Left lung (tissue), 10 donors: ENCODE data around the gene EFEMP2. TPM values are rescaled to one million over a fixed set of nuclear protein-coding genes. Genes with fewer than 3 reads are reported as not detected.

ENCODE experiments used
- ATAC-seq: fragments of 200-7000 bp; cut with Tn5 transposase; one replicate; pipeline ENCODE4 v1.9.1; 2020; ENCODE audit warnings: moderate library complexity
- DNase-seq, 4 donors: peaks; one replicate each; pipeline ENCODE4 v3.0.0-alpha.2; 2013 to 2020
- H3K27ac ChIP-seq, 2 donors: fragments of 200-600 bp; sonication (generic) in 1 of 2; one replicate each; pipeline versions ENCODE4 v1.5.0 to v1.8.0; 2020 to 2021
- H3K27me3 ChIP-seq, 2 donors: fragments of 200-600 bp; sonication (generic) in 1 of 2; one replicate each; pipeline versions ENCODE4 v1.5.0 to v1.8.0; 2020 to 2021
- H3K36me3 ChIP-seq, 2 donors: fragments of 200-600 bp; sonication (generic) in 1 of 2; one replicate each; pipeline versions ENCODE4 v1.5.0 to v1.8.0; 2020 to 2021
- H3K4me1 ChIP-seq, 2 donors: fragments of 200-600 bp; one replicate each; pipeline ENCODE4 v1.8.0; 2021
- H3K4me3 ChIP-seq, 2 donors: fragments of 200-600 bp; sonication (generic) in 1 of 2; one replicate each; pipeline versions ENCODE4 v1.5.0 to v1.8.0; 2020 to 2021; ENCODE audit warnings: mild to moderate bottlenecking in 1 of 2
- H3K9me3 ChIP-seq, 2 donors: fragments of 200-600 bp; sonication (generic) in 1 of 2; one replicate each; pipeline versions ENCODE4 v1.5.0 to v1.8.0; 2020 to 2021
- CTCF ChIP-seq, 2 donors: fragments of 200-600 bp; sonication (generic) in 1 of 2; IDR thresholded peaks; one replicate each; pipeline versions ENCODE4 v1.5.0 to v1.8.0; 2021; ENCODE audit warnings: antibody characterized with exemption in 2 of 2
- intact Hi-C, 2 donors: fragments of 100-400 bp; cut with DNase I; formaldehyde crosslinking; loops; one replicate each; pipeline versions ENCODE4 v1.11.2 to v1.14.2; 2022
- polyA plus RNA-seq, 6 donors: library from polyadenylated mRNA; unstranded; fragments of 120-200 nt; gene quantifications; one replicate each; pipeline ENCODE4 v1.2.1, GENCODE V29; 2013; ENCODE audit not compliant: insufficient read length in 6 of 6
- total RNA-seq, 2 donors: library from RNA; stranded (reverse); fragmentation: NEBNext Ultra II Directional; extraction: Animal tissue kit (Norgen Biotek cat#: 25700); gene quantifications; one replicate each; pipeline ENCODE4 v1.2.1, GENCODE V29; 2021
- donor health status: DM: no; HTN: yes; CAD: no.
- donor health status: DM: no; HTN: no; CAD: no.

Gene EFEMP2
- total and polyA plus RNA-seq, 8 donors = 67.6 to 169 (median 144) TPM

- Histone ChIP-seq H3K4me1 (peaks cover 20 to 74% of the 10 kb centered on the region in 2 donors), H3K4me3 (peak within 1 kb of the TSS; percentile 73 to 87), H3K27ac (peak within 1 kb of the TSS; percentile 95 to 97), H3K9me3 (no peaks in the 10 kb centered on the region), H3K27me3 (no peaks in the 10 kb centered on the region), H3K36me3 (peaks cover 0 to 46% of the 10 kb centered on the region in 2 donors)
- peak; percentile 64 to 95 for TF ChIP-seq CTCF (IDR thresholded peaks at IDR 0.05)
- intact Hi-C loops = loop anchor here in 1 of 2 donors (10.0 kb wide), 1 partner anchor 97 kb away; no protein-coding TSS in a partner anchor
- ATAC-seq = peak; percentile 86
- DNase-seq = peak; percentile 96 to 99 (median 98)
Measured at GRCh38 chr11:65888163-65888814, 15.7 kb upstream of the EFEMP2 start, which contains the start of gene FIBP. FIBP (minus strand) TSS chr11:65888471; CDS start chr11:65888418, 53 bp downstream.

GRCh38 chr11:65887723-65888162 lies 15.1 kb upstream of the EFEMP2 start:
- peak overlapping the region; percentile 95 to 97 for H3K27ac ChIP-seq
- no peak for ATAC-seq
- H3K9me3 ChIP-seq = no peaks in the 10 kb centered on the region
- intact Hi-C loops = loop anchor here in 1 of 2 donors (10.0 kb wide), 1 partner anchor 97 kb away; no protein-coding TSS in a partner anchor
- H3K27me3 ChIP-seq = no peaks in the 10 kb centered on the region
- DNase-seq = peak in 2 of 4 donors; percentile 19 to 86
- peaks cover 0 to 51% of the 10 kb centered on the region in 2 donors for H3K36me3 ChIP-seq
- no peak for TF ChIP-seq CTCF (IDR thresholded peaks at IDR 0.05)
- peaks cover 20 to 69% of the 10 kb centered on the region in 2 donors for H3K4me1 ChIP-seq
- H3K4me3 ChIP-seq = peak overlapping the region; percentile 73 to 87

- TF ChIP-seq CTCF (IDR thresholded peaks at IDR 0.05) = no peak
- Histone ChIP-seq H3K9me3 (no peaks in the 10 kb centered on the region), H3K4me3 (peak overlapping the region; percentile 73 to 87), H3K4me1 (peaks cover 20 to 62% of the 10 kb centered on the region in 2 donors), H3K27me3 (no peaks in the 10 kb centered on the region), H3K36me3 (peaks cover 0 to 51% of the 10 kb centered on the region in 2 donors), H3K27ac (peak overlapping the region in 1 of 2 donors; percentile 97)
- no peak for ATAC-seq
- intact Hi-C loops = loop anchor here in 1 of 2 donors (10.0 kb wide), 1 partner anchor 98 kb away; no protein-coding TSS in a partner anchor
- DNase-seq = peak in 1 of 4 donors; percentile 17
Measured at GRCh38 chr11:65886826-65887722, 14.5 kb upstream of the EFEMP2 start.

GRCh38 chr11:65885808-65886536 lies 13.4 kb upstream of the EFEMP2 start:
- Histone ChIP-seq H3K9me3 (no peaks in the 10 kb centered on the region), H3K27me3 (no peaks in the 10 kb centered on the region), H3K27ac (no peak overlapping the region), H3K36me3 (peaks cover 0 to 49% of the 10 kb centered on the region in 2 donors), H3K4me1 (peaks cover 14 to 51% of the 10 kb centered on the region in 2 donors), H3K4me3 (no peak overlapping the region)
- intact Hi-C loops = loop anchor here in 1 of 2 donors (10.0 kb wide), 1 partner anchor 99 kb away; no protein-coding TSS in a partner anchor
- DNase-seq (peak in 1 of 4 donors; percentile 20), ATAC-seq (no peak)
- TF ChIP-seq CTCF (IDR thresholded peaks at IDR 0.05) = no peak
